ENCODE measurements around the gene TMEM196. TPM values are rescaled to one million over a fixed set of nuclear protein-coding genes. Genes with fewer than 3 reads are reported as not detected.

The TMEM196 gene
- total RNA-seq, 4 donors from 2014 or later: 3.4 TPM; not detected in 3

DNA sequence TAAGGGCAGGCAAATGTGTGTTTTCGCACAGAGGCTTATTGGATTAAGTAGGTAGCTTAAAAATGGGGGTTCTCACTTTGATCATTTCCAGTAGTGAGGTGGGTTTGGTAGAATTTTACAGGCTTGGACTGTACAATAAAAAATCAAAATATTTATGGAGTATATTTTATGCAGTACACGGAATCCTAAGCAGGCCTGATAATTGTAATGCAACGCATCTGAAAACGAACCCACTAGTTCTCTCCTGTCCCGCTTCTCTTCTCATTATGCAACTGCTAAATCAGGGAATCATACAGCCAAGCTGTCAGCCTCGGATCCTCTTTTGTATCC is 64.2 kb downstream of the TMEM196 start:
- WGBS, 2 donors (ENCODE audit: low coverage in 1 of 2): 59% methylated on average over 6 of the region's 6 CpGs; no CpG with 5 or more reads in 1 of the 2 donors
- intact Hi-C loops (cut with DNase I; ENCODE audit: low total_unique reads): no loop called here
- TF ChIP-seq POLR2A (IDR thresholded peaks at IDR 0.05) (no peak), POLR2AphosphoS5 (IDR thresholded peaks at IDR 0.05) (no peak), EP300 (IDR thresholded peaks at IDR 0.05; ENCODE audit: low read depth) (no peak)
- TF ChIP-seq, protein P1, sequence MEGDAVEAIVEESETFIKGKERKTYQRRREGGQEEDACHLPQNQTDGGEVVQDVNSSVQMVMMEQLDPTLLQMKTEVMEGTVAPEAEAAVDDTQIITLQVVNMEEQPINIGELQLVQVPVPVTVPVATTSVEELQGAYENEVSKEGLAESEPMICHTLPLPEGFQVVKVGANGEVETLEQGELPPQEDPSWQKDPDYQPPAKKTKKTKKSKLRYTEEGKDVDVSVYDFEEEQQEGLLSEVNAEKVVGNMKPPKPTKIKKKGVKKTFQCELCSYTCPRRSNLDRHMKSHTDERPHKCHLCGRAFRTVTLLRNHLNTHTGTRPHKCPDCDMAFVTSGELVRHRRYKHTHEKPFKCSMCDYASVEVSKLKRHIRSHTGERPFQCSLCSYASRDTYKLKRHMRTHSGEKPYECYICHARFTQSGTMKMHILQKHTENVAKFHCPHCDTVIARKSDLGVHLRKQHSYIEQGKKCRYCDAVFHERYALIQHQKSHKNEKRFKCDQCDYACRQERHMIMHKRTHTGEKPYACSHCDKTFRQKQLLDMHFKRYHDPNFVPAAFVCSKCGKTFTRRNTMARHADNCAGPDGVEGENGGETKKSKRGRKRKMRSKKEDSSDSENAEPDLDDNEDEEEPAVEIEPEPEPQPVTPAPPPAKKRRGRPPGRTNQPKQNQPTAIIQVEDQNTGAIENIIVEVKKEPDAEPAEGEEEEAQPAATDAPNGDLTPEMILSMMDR (IDR thresholded peaks at IDR 0.05): no peak
- Histone ChIP-seq H3K36me3 (no peaks in the 10 kb centered on the region), H3K27me3 (no peaks in the 10 kb centered on the region), H3K9me3 (no peaks in the 10 kb centered on the region), H3K27ac (peak overlapping the region; percentile 77 to 83 (median 82)), H3K4me3 (peak overlapping the region in 3 of 4 donors; percentile 73 to 90 (median 86)), H3K4me1 (peaks cover 5 to 20% (median 14%) of the 10 kb centered on the region in 4 donors)
- in situ Hi-C loops (cut with MboI; ENCODE audit: low pct_ligation_motif_present in 1 of 4, low pct_unique_long_range_greater_than_20kb in 1 of 4, low sequenced_read_pairs in 3 of 4): loop anchor here in 1 of 4 donors (25.0 kb wide), 1 partner anchor 603 kb away; no protein-coding TSS in a partner anchor
- no peak for DNase-seq

DNA sequence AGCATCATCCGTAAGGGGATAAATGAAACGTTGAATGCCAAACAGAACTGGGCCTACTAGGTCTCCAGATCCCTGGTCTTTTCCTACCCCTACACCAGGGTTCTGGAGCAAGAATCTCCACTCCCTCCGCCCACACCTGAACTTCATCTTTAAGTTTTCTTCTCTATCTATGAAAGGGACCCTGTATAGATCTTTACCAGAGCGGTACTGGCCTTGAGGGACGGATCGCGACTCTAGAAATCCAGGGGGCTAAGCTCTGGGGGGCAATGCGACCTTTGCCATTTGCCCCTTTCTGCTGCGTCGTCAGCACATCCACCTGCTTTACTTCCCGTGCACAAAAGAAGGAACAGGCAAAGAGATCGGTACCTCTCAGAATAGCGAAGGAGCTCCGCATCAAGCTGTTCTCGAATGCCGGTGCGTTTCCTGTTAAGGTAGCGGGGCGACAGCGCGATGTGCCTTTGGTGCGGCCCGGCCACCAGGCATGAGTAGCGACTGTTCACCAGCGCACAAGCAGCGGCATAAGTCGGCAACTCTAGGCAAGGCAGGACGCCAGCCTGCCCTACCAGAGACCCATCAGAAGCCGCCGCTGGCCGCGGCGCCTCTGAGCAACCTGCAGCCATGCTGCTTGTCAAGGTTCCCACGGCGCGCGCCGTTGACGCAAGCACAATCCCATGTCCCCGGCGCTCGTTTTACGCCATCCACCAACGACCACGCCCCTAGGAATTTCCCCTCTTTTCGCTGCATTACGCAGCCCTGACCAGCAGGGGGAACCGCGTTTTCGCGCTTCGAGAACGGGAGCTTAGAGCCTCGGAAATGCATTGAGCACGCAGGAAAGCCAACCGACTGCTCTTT is 64.8 kb downstream of the TMEM196 start, which contains the start of gene POLR1F:
Gene POLR1F (minus strand): TSS at position 641 of the 852 bp plus-strand sequence. CDS start 21 bp downstream, at position 620.
- H3K4me1 ChIP-seq: peaks cover 5 to 20% (median 14%) of the 10 kb centered on the region in 4 donors
- no peaks in the 10 kb centered on the region for H3K36me3 ChIP-seq
- TF ChIP-seq POLR2A (IDR thresholded peaks at IDR 0.05): peak; percentile 83
- TF ChIP-seq EP300 (IDR thresholded peaks at IDR 0.05; ENCODE audit: low read depth): no peak
- TF ChIP-seq, protein P1 (IDR thresholded peaks at IDR 0.05): peak; percentile 85 to 89 (median 88)
- TF ChIP-seq POLR2AphosphoS5 (IDR thresholded peaks at IDR 0.05): peak; percentile 85 to 92 (median 89)
- H3K27ac ChIP-seq: peak within 1 kb of the TSS; percentile 77 to 83 (median 82)
- intact Hi-C loops (cut with DNase I; ENCODE audit: low total_unique reads) (no loop called here), in situ Hi-C loops (cut with MboI; ENCODE audit: low pct_ligation_motif_present in 1 of 4, low pct_unique_long_range_greater_than_20kb in 1 of 4, low sequenced_read_pairs in 3 of 4) (loop anchor here in 1 of 4 donors (25.0 kb wide), 1 partner anchor 604 kb away; no protein-coding TSS in a partner anchor)
- no peaks in the 10 kb centered on the region for H3K27me3 ChIP-seq
- peak; percentile 95 for DNase-seq
- WGBS, 2 donors (ENCODE audit: low coverage in 1 of 2): 0% methylated on average over 4 to 44 of the region's 56 CpGs
- peak within 1 kb of the TSS; percentile 73 to 90 (median 80) for H3K4me3 ChIP-seq
- no peaks in the 10 kb centered on the region for H3K9me3 ChIP-seq

DNA sequence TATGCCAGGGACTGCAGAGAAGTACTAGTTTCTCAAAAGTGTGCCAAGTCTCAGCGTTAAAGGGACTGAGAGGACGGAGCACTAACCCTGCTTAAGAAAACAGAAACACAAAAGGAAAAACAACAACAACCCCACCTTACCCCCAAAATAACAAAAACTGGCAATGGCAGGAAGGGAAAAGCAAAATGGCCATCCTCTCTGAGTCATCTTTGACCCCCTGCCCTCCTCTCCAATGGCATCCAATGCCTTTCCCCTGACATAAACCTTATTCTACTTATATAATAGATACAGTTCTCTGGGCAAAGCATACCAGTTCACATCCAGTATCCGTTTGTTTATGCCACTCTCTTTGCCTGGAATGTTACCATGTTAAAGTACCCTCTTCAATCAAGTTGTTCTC is 66.2 kb downstream of the TMEM196 start:
- Histone ChIP-seq H3K4me1 (peaks cover 5 to 20% (median 14%) of the 10 kb centered on the region in 4 donors), H3K9me3 (no peaks in the 10 kb centered on the region), H3K27ac (no peak overlapping the region), H3K4me3 (peak overlapping the region in 1 of 4 donors; percentile 90), H3K27me3 (no peaks in the 10 kb centered on the region), H3K36me3 (no peaks in the 10 kb centered on the region)
- 70 to 74% methylated on average over 3 of the region's 3 CpGs for WGBS, 2 donors (ENCODE audit: low coverage in 1 of 2)
- intact Hi-C loops (cut with DNase I; ENCODE audit: low total_unique reads): no loop called here
- TF ChIP-seq POLR2AphosphoS5 (IDR thresholded peaks at IDR 0.05) (no peak), EP300 (IDR thresholded peaks at IDR 0.05; ENCODE audit: low read depth) (no peak), POLR2A (IDR thresholded peaks at IDR 0.05) (no peak)
- TF ChIP-seq, protein P1 (IDR thresholded peaks at IDR 0.05): no peak
- DNase-seq: no peak
- in situ Hi-C loops (cut with MboI; ENCODE audit: low pct_ligation_motif_present in 1 of 4, low pct_unique_long_range_greater_than_20kb in 1 of 4, low sequenced_read_pairs in 3 of 4): loop anchor here in 1 of 4 donors (25.0 kb wide), 1 partner anchor 605 kb away; no protein-coding TSS in a partner anchor

DNA sequence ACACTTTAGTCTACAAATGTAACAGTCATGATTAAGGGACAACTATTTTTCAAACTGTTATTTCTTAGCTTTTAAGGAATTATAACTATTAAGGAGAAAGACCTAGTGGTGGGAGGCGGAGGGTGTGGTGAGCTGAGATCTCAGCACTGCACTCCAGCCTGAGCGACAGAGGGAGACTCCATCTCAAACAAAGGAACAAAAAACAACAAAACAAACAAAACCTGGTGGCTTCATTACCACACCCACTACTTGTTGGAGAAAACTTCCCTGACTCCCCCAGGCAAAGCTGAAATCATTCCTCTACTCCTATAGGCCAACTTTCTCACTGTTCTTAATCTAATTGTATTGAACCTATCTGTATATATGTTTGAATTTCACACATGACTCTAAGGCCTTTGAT is 67.8 kb downstream of the TMEM196 start:
- no peak for DNase-seq
- intact Hi-C loops (cut with DNase I; ENCODE audit: low total_unique reads) (no loop called here), in situ Hi-C loops (cut with MboI; ENCODE audit: low pct_ligation_motif_present in 1 of 4, low pct_unique_long_range_greater_than_20kb in 1 of 4, low sequenced_read_pairs in 3 of 4) (loop anchor here in 1 of 4 donors (25.0 kb wide), 1 partner anchor 607 kb away; no protein-coding TSS in a partner anchor)
- 60 to 83% methylated on average over 1 to 2 of the region's 2 CpGs for WGBS, 2 donors (ENCODE audit: low coverage in 1 of 2)
- H3K4me3 ChIP-seq: no peak overlapping the region
- H3K36me3 ChIP-seq: no peaks in the 10 kb centered on the region
- H3K27ac ChIP-seq: no peak overlapping the region
- TF ChIP-seq EP300 (IDR thresholded peaks at IDR 0.05; ENCODE audit: low read depth) (no peak), POLR2A (IDR thresholded peaks at IDR 0.05) (no peak), POLR2AphosphoS5 (IDR thresholded peaks at IDR 0.05) (no peak)
- TF ChIP-seq, protein P1 (IDR thresholded peaks at IDR 0.05): no peak
- H3K9me3 ChIP-seq: no peaks in the 10 kb centered on the region
- peaks cover 5 to 20% (median 14%) of the 10 kb centered on the region in 4 donors for H3K4me1 ChIP-seq
- H3K27me3 ChIP-seq: no peaks in the 10 kb centered on the region

All from transverse colon (tissue), 4 donors.